DND-41 (cell line): ENCODE data around the gene FBN3.

Experiments used
- ATAC-seq: fragments of 200-7000 bp; cut with Tn5 transposase; 3 replicates; pipeline ENCODE4 v1.9.1; 2021; ENCODE audit warnings: low read depth; ENCODE audit not compliant: insufficient read depth
- DNase-seq: peaks from one replicate; pipeline ENCODE4 v3.0.0-alpha.2; 2020
- H2AFZ ChIP-seq: 2 replicates; pipeline ENCODE4 v1.6.0; 2012; ENCODE audit warnings: low read depth, low read length
- H3K27ac ChIP-seq: 2 replicates; pipeline ENCODE4 v1.5.1; 2012; ENCODE audit warnings: low read length, inconsistent platforms
- H3K27me3 ChIP-seq: fragments of 200-600 bp; sonication (generic); 2 replicates; pipeline ENCODE4 v1.6.0; 2012; ENCODE audit warnings: low read length, mild to moderate bottlenecking, inconsistent platforms; ENCODE audit not compliant: insufficient read depth, poor library complexity
- H3K36me3 ChIP-seq: 2 replicates; pipeline ENCODE4 v1.5.1; 2012; ENCODE audit warnings: low read length, inconsistent platforms; ENCODE audit not compliant: insufficient read depth
- H3K4me1 ChIP-seq: 2 replicates; pipeline ENCODE4 v1.5.1; 2012; ENCODE audit warnings: mild to moderate bottlenecking, low read length; ENCODE audit not compliant: insufficient read depth
- H3K4me2 ChIP-seq: 2 replicates; pipeline ENCODE4 v1.6.0; 2012; ENCODE audit warnings: mild to moderate bottlenecking, moderate library complexity, low read length, inconsistent platforms; ENCODE audit not compliant: insufficient read depth
- H3K4me3 ChIP-seq, 2 experiments: fragments of 200-600 bp in 1 of 2; shearing (Covaris generic) in 1 of 2; 2 replicates each; pipeline ENCODE4 v1.5.1; 2012 to 2016; ENCODE audit warnings: inconsistent platforms in 2 of 2, low read length in 2 of 2, mild to moderate bottlenecking in 2 of 2, low read depth in 1 of 2, moderate library complexity in 1 of 2
- H3K79me2 ChIP-seq: 2 replicates; pipeline ENCODE4 v1.6.0; 2012; ENCODE audit warnings: low read length, inconsistent platforms; ENCODE audit not compliant: insufficient read depth
- H3K9ac ChIP-seq: 2 replicates; pipeline ENCODE4 v1.6.0; 2012; ENCODE audit warnings: low read depth, mild to moderate bottlenecking, inconsistent platforms, low read length, moderate library complexity
- H3K9me3 ChIP-seq: 2 replicates; pipeline ENCODE4 v1.5.1; 2012; ENCODE audit warnings: low read length, moderate library complexity, mild to moderate bottlenecking, inconsistent platforms; ENCODE audit not compliant: insufficient read depth, severe bottlenecking
- H4K20me1 ChIP-seq: 2 replicates; pipeline ENCODE4 v1.6.0; 2012; ENCODE audit warnings: low read length; ENCODE audit not compliant: insufficient read depth
- CTCF ChIP-seq: IDR thresholded peaks from 2 replicates; pipeline ENCODE4 v1.5.1; 2012; ENCODE audit warnings: borderline replicate concordance, low read length, moderate library complexity, mild to moderate bottlenecking; ENCODE audit not compliant: poor library complexity, severe bottlenecking; ENCODE audit errors: extremely low read depth
- EZH2 ChIP-seq: IDR thresholded peaks from 3 replicates; pipeline ENCODE4 v1.6.1; 2012; ENCODE audit warnings: borderline replicate concordance, low read depth, mild to moderate bottlenecking, moderate library complexity, low read length, inconsistent platforms; ENCODE audit not compliant: severe bottlenecking

FBN3 gene

DNA sequence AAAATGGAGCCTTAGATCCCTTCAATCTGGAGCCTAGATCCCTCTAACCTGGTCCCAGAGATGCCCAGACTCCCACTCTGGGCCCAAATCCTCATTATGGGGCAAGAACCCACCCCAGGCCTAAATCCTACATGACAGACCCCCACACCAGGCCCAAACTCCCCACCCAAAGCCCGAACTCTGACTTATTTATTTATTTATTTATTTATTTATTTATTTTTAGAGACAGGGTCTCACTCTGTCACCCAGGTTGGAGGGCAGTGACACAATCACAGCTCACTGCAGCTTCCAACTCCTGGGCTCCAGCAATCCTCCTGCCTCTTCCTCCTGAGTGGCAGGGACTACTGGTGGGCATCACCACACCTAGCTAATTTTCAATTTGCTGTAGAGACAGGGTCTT is 12.0 kb downstream of the FBN3 start:
- no peak overlapping the region for H3K4me3 ChIP-seq
- H3K4me1 ChIP-seq = no peaks in the 10 kb centered on the region
- no peaks in the 10 kb centered on the region for H3K36me3 ChIP-seq
- ATAC-seq (no peak), DNase-seq (no peak)
- no peak overlapping the region for H2AFZ ChIP-seq
- TF ChIP-seq CTCF = no peak
- no peak for TF ChIP-seq EZH2
- H3K9ac ChIP-seq = no peak overlapping the region
- H3K4me2 ChIP-seq = no peak overlapping the region
- H3K79me2 ChIP-seq = no peaks in the 10 kb centered on the region
- H3K9me3 ChIP-seq = no peaks in the 10 kb centered on the region
- no peaks in the 10 kb centered on the region for H4K20me1 ChIP-seq
- no peaks in the 10 kb centered on the region for H3K27me3 ChIP-seq
- no peak overlapping the region for H3K27ac ChIP-seq

GRCh38 chr19:8135946-8136618 is 13.3 kb downstream of the FBN3 start:
- H4K20me1 ChIP-seq = no peaks in the 10 kb centered on the region
- H3K4me2 ChIP-seq = no peak overlapping the region
- H3K27ac ChIP-seq = no peak overlapping the region
- no peak for ATAC-seq
- H3K9ac ChIP-seq = no peak overlapping the region
- H3K4me1 ChIP-seq = no peaks in the 10 kb centered on the region
- DNase-seq = no peak
- no peaks in the 10 kb centered on the region for H3K27me3 ChIP-seq
- H3K79me2 ChIP-seq = no peaks in the 10 kb centered on the region
- H3K9me3 ChIP-seq = no peaks in the 10 kb centered on the region
- no peak overlapping the region for H3K4me3 ChIP-seq
- no peak overlapping the region for H2AFZ ChIP-seq
- no peaks in the 10 kb centered on the region for H3K36me3 ChIP-seq
- TF ChIP-seq EZH2 = no peak
- TF ChIP-seq CTCF = no peak

- Histone ChIP-seq H2AFZ (no peak overlapping the region), H4K20me1 (no peaks in the 10 kb centered on the region), H3K36me3 (no peaks in the 10 kb centered on the region), H3K9ac (no peak overlapping the region), H3K4me1 (no peaks in the 10 kb centered on the region), H3K27ac (no peak overlapping the region), H3K9me3 (no peaks in the 10 kb centered on the region), H3K27me3 (no peaks in the 10 kb centered on the region), H3K4me2 (no peak overlapping the region), H3K79me2 (no peaks in the 10 kb centered on the region), H3K4me3 (no peak overlapping the region)
- no peak for ATAC-seq
- TF ChIP-seq EZH2 (no peak), CTCF (no peak)
- DNase-seq = no peak
These were observed 16.4 kb downstream of the FBN3 start for GRCh38 chr19:8132858-8133458.
